ENCODE results near the gene PLEKHH1. TPM values are rescaled to one million over a fixed set of nuclear protein-coding genes. Genes with fewer than 3 reads are reported as not detected.

The PLEKHH1 gene
- polyA plus RNA-seq (2013, experiment 1 of 2) = 9.7 TPM
- polyA plus RNA-seq (2013, experiment 2 of 2) = 10.1 TPM

- Histone ChIP-seq H4K8ac (ENCODE audit: low read depth, low read length) (no peak within 1 kb of the TSS), H3K27ac (ENCODE audit: low read depth, low read length) (peak within 1 kb of the TSS; percentile 65), H2AK5ac (ENCODE audit: low read length) (no peak within 1 kb of the TSS), H4K5ac (ENCODE audit: low read length) (no peak within 1 kb of the TSS), H3K23ac (ENCODE audit: low read length) (peak within 1 kb of the TSS; percentile 57), H3K4me2 (ENCODE audit: low read length) (peak within 1 kb of the TSS; percentile 25), H3K36me3 (ENCODE audit: control insufficient read depth, insufficient read depth, low read length) (no peaks in the 10 kb centered on the region), H3K79me1 (ENCODE audit: low read length) (no peaks in the 10 kb centered on the region), H2BK15ac (replicated peaks; ENCODE audit: low read depth) (no peak within 1 kb of the TSS), H3K4me3 (ENCODE audit: low read length) (peak within 1 kb of the TSS; percentile 55), H3K9ac (ENCODE audit: low read length) (peak within 1 kb of the TSS; percentile 78), H3K18ac (ENCODE audit: low read length) (peak within 1 kb of the TSS; percentile 69), H3K4me1 (ENCODE audit: control insufficient read depth, low read depth, low read length) (no peaks in the 10 kb centered on the region), H3K79me2 (ENCODE audit: control insufficient read depth, insufficient read depth, low read length) (no peaks in the 10 kb centered on the region), H3K4ac (ENCODE audit: low read depth, low read length) (peak within 1 kb of the TSS; percentile 77), H3K27me3 (ENCODE audit: insufficient read depth, low read length, poor library complexity) (no peaks in the 10 kb centered on the region), H2BK5ac (ENCODE audit: low read length) (no peak within 1 kb of the TSS), H3K56ac (ENCODE audit: low read length) (peak within 1 kb of the TSS; percentile 90), H2BK120ac (ENCODE audit: low read depth, low read length) (no peak within 1 kb of the TSS)
- no CpG with 5 or more reads among the region's 86 CpGs for WGBS (ENCODE audit: extremely low coverage, insufficient coverage, low lambda C conversion rate)
- peak; percentile 87 for DNase-seq
Observed at GRCh38 chr14:67532998-67533753, at the start of gene PLEKHH1. Gene PLEKHH1, plus strand, starts transcription at chr14:67533290. Its CDS starts 8,578 bp downstream, at chr14:67541868.

GRCh38 chr14:67483579-67484285 is 49.4 kb upstream of the PLEKHH1 start:
- no peak overlapping the region for H3K9ac ChIP-seq (ENCODE audit: low read length)
- no peak overlapping the region for H3K27ac ChIP-seq (ENCODE audit: low read depth, low read length)
- H3K79me2 ChIP-seq (ENCODE audit: control insufficient read depth, insufficient read depth, low read length) = no peaks in the 10 kb centered on the region
- no peaks in the 10 kb centered on the region for H3K4me1 ChIP-seq (ENCODE audit: control insufficient read depth, low read depth, low read length)
- no peak overlapping the region for H3K4me3 ChIP-seq (ENCODE audit: low read length)
- no peak overlapping the region for H3K18ac ChIP-seq (ENCODE audit: low read length)
- no peaks in the 10 kb centered on the region for H3K27me3 ChIP-seq (ENCODE audit: insufficient read depth, low read length, poor library complexity)
- H2AK5ac ChIP-seq (ENCODE audit: low read length) = no peak overlapping the region
- no peak overlapping the region for H2BK5ac ChIP-seq (ENCODE audit: low read length)
- no peak for DNase-seq
- no peaks in the 10 kb centered on the region for H3K36me3 ChIP-seq (ENCODE audit: control insufficient read depth, insufficient read depth, low read length)
- no peak overlapping the region for H3K4ac ChIP-seq (ENCODE audit: low read depth, low read length)
- H3K23ac ChIP-seq (ENCODE audit: low read length) = no peak overlapping the region
- no CpG with 5 or more reads among the region's 8 CpGs for WGBS (ENCODE audit: extremely low coverage, insufficient coverage, low lambda C conversion rate)
- H3K4me2 ChIP-seq (ENCODE audit: low read length) = no peak overlapping the region
- H2BK15ac ChIP-seq (replicated peaks; ENCODE audit: low read depth) = no peak overlapping the region
- no peak overlapping the region for H4K8ac ChIP-seq (ENCODE audit: low read depth, low read length)
- H2BK120ac ChIP-seq (ENCODE audit: low read depth, low read length) = no peak overlapping the region
- H3K79me1 ChIP-seq (ENCODE audit: low read length) = no peaks in the 10 kb centered on the region
- peak overlapping the region; percentile 25 for H3K56ac ChIP-seq (ENCODE audit: low read length)
- no peak overlapping the region for H4K5ac ChIP-seq (ENCODE audit: low read length)

GRCh38 chr14:67485501-67486095 is 47.5 kb upstream of the PLEKHH1 start:
- no CpG with 5 or more reads among the region's 4 CpGs for WGBS (ENCODE audit: extremely low coverage, insufficient coverage, low lambda C conversion rate)
- Histone ChIP-seq H3K4ac (ENCODE audit: low read depth, low read length) (no peak overlapping the region), H3K18ac (ENCODE audit: low read length) (no peak overlapping the region), H3K9ac (ENCODE audit: low read length) (no peak overlapping the region), H2BK120ac (ENCODE audit: low read depth, low read length) (no peak overlapping the region), H3K27me3 (ENCODE audit: insufficient read depth, low read length, poor library complexity) (no peaks in the 10 kb centered on the region), H4K8ac (ENCODE audit: low read depth, low read length) (no peak overlapping the region), H2BK15ac (replicated peaks; ENCODE audit: low read depth) (no peak overlapping the region), H3K4me1 (ENCODE audit: control insufficient read depth, low read depth, low read length) (no peaks in the 10 kb centered on the region), H3K79me2 (ENCODE audit: control insufficient read depth, insufficient read depth, low read length) (no peaks in the 10 kb centered on the region), H2AK5ac (ENCODE audit: low read length) (no peak overlapping the region), H3K23ac (ENCODE audit: low read length) (no peak overlapping the region), H2BK5ac (ENCODE audit: low read length) (no peak overlapping the region), H3K36me3 (ENCODE audit: control insufficient read depth, insufficient read depth, low read length) (no peaks in the 10 kb centered on the region), H3K27ac (ENCODE audit: low read depth, low read length) (no peak overlapping the region), H3K4me3 (ENCODE audit: low read length) (no peak overlapping the region), H3K79me1 (ENCODE audit: low read length) (no peaks in the 10 kb centered on the region), H3K4me2 (ENCODE audit: low read length) (no peak overlapping the region), H3K56ac (ENCODE audit: low read length) (no peak overlapping the region), H4K5ac (ENCODE audit: low read length) (no peak overlapping the region)
- DNase-seq = peak; percentile 70

GRCh38 chr14:67486890-67487289 is 46.2 kb upstream of the PLEKHH1 start:
- Histone ChIP-seq H2BK120ac (ENCODE audit: low read depth, low read length) (no peak overlapping the region), H4K5ac (ENCODE audit: low read length) (no peak overlapping the region), H3K79me2 (ENCODE audit: control insufficient read depth, insufficient read depth, low read length) (no peaks in the 10 kb centered on the region), H4K8ac (ENCODE audit: low read depth, low read length) (no peak overlapping the region), H3K27me3 (ENCODE audit: insufficient read depth, low read length, poor library complexity) (no peaks in the 10 kb centered on the region), H3K56ac (ENCODE audit: low read length) (no peak overlapping the region), H3K79me1 (ENCODE audit: low read length) (no peaks in the 10 kb centered on the region), H3K4me3 (ENCODE audit: low read length) (no peak overlapping the region), H3K4me1 (ENCODE audit: control insufficient read depth, low read depth, low read length) (peaks cover 6% of the 10 kb centered on the region), H3K18ac (ENCODE audit: low read length) (no peak overlapping the region), H2BK15ac (replicated peaks; ENCODE audit: low read depth) (no peak overlapping the region), H3K9ac (ENCODE audit: low read length) (no peak overlapping the region), H3K4ac (ENCODE audit: low read depth, low read length) (no peak overlapping the region), H2AK5ac (ENCODE audit: low read length) (peak overlapping the region; percentile 24), H3K4me2 (ENCODE audit: low read length) (no peak overlapping the region), H2BK5ac (ENCODE audit: low read length) (no peak overlapping the region), H3K23ac (ENCODE audit: low read length) (no peak overlapping the region), H3K36me3 (ENCODE audit: control insufficient read depth, insufficient read depth, low read length) (no peaks in the 10 kb centered on the region), H3K27ac (ENCODE audit: low read depth, low read length) (no peak overlapping the region)
- DNase-seq = no peak
- WGBS (ENCODE audit: extremely low coverage, insufficient coverage, low lambda C conversion rate) = no CpG with 5 or more reads among the region's 4 CpGs

GRCh38 chr14:67487332-67487731 is 45.8 kb upstream of the PLEKHH1 start:
- Histone ChIP-seq H3K18ac (ENCODE audit: low read length) (no peak overlapping the region), H2BK15ac (replicated peaks; ENCODE audit: low read depth) (no peak overlapping the region), H3K36me3 (ENCODE audit: control insufficient read depth, insufficient read depth, low read length) (no peaks in the 10 kb centered on the region), H3K4me3 (ENCODE audit: low read length) (no peak overlapping the region), H3K4me1 (ENCODE audit: control insufficient read depth, low read depth, low read length) (peaks cover 7% of the 10 kb centered on the region), H3K4ac (ENCODE audit: low read depth, low read length) (no peak overlapping the region), H2BK120ac (ENCODE audit: low read depth, low read length) (no peak overlapping the region), H3K27me3 (ENCODE audit: insufficient read depth, low read length, poor library complexity) (no peaks in the 10 kb centered on the region), H3K79me1 (ENCODE audit: low read length) (no peaks in the 10 kb centered on the region), H4K5ac (ENCODE audit: low read length) (no peak overlapping the region), H3K27ac (ENCODE audit: low read depth, low read length) (no peak overlapping the region), H3K9ac (ENCODE audit: low read length) (no peak overlapping the region), H2BK5ac (ENCODE audit: low read length) (no peak overlapping the region), H3K79me2 (ENCODE audit: control insufficient read depth, insufficient read depth, low read length) (no peaks in the 10 kb centered on the region), H3K56ac (ENCODE audit: low read length) (no peak overlapping the region), H4K8ac (ENCODE audit: low read depth, low read length) (no peak overlapping the region), H3K23ac (ENCODE audit: low read length) (no peak overlapping the region), H3K4me2 (ENCODE audit: low read length) (no peak overlapping the region), H2AK5ac (ENCODE audit: low read length) (no peak overlapping the region)
- no CpG with 5 or more reads among the region's 4 CpGs for WGBS (ENCODE audit: extremely low coverage, insufficient coverage, low lambda C conversion rate)
- DNase-seq = no peak
